ENCODE results near the gene PRXL2C.
"Not testable (repeated sequence)": the region's sequence is repeated elsewhere in the genome, so short reads cannot be mapped to it uniquely, and the experiment has no call there.

The PRXL2C gene

GRCh38 chr9:96655198-96655851 is at the start of gene PRXL2C:
TSS of gene PRXL2C (minus strand) at chr9:96655317. CDS start at chr9:96655281, 36 bp downstream.
- DNase-seq (ENCODE audit: low read depth): peak; percentile 41

GRCh38 chr9:96700721-96701375 is 45.7 kb upstream of the PRXL2C start:
- DNase-seq (ENCODE audit: low read depth): not testable (repeated sequence)

- DNase-seq (ENCODE audit: low read depth): no peak
Observed at GRCh38 chr9:96691326-96691725, 36.2 kb upstream of the PRXL2C start.

GRCh38 chr9:96688745-96689464 is 33.8 kb upstream of the PRXL2C start:
- DNase-seq (ENCODE audit: low read depth): no peak

- no peak for DNase-seq (ENCODE audit: low read depth)
Observed at GRCh38 chr9:96688187-96688586, 33.1 kb upstream of the PRXL2C start.

GRCh38 chr9:96686638-96687335 is 31.7 kb upstream of the PRXL2C start:
- DNase-seq (ENCODE audit: low read depth): peak; percentile 53

- no peak for DNase-seq (ENCODE audit: low read depth)
Observed at GRCh38 chr9:96680812-96681499, 25.8 kb upstream of the PRXL2C start.

- peak; percentile 34 for DNase-seq (ENCODE audit: low read depth)
Observed at GRCh38 chr9:96674906-96675538, 19.9 kb upstream of the PRXL2C start.

GRCh38 chr9:96673786-96674185 is 18.7 kb upstream of the PRXL2C start:
- DNase-seq (ENCODE audit: low read depth): not testable (repeated sequence)

GRCh38 chr9:96668868-96669534 is 13.9 kb upstream of the PRXL2C start:
- DNase-seq (ENCODE audit: low read depth): no peak

GRCh38 chr9:96667363-96667728 is 12.2 kb upstream of the PRXL2C start:
- no peak for DNase-seq (ENCODE audit: low read depth)

GRCh38 chr9:96666653-96667362 is 11.7 kb upstream of the PRXL2C start:
- peak; percentile 80 for DNase-seq (ENCODE audit: low read depth)

- no peak for DNase-seq (ENCODE audit: low read depth)
Observed at GRCh38 chr9:96665789-96666188, 10.7 kb upstream of the PRXL2C start.

GRCh38 chr9:96663506-96664120 is 8.5 kb upstream of the PRXL2C start:
- DNase-seq (ENCODE audit: low read depth): no peak

- DNase-seq (ENCODE audit: low read depth): no peak
Observed at GRCh38 chr9:96661711-96662110, 6.6 kb upstream of the PRXL2C start.

GRCh38 chr9:96660692-96661248 is 5.7 kb upstream of the PRXL2C start:
- DNase-seq (ENCODE audit: low read depth): no peak

- DNase-seq (ENCODE audit: low read depth): peak; percentile 89
Observed at GRCh38 chr9:96654450-96655197, 493 bp downstream of the PRXL2C start.

GRCh38 chr9:96651626-96652025 is 3.5 kb downstream of the PRXL2C start:
- no peak for DNase-seq (ENCODE audit: low read depth)

All from fibroblast of the conjunctiva (primary cell).